ENCODE results near the gene PAK3. TPM values are rescaled to one million over a fixed set of nuclear protein-coding genes. Genes with fewer than 3 reads are reported as not detected.

The PAK3 gene
- total RNA-seq, 2 experiments from 2014 or later: 1.4 to 2.0 TPM

DNA sequence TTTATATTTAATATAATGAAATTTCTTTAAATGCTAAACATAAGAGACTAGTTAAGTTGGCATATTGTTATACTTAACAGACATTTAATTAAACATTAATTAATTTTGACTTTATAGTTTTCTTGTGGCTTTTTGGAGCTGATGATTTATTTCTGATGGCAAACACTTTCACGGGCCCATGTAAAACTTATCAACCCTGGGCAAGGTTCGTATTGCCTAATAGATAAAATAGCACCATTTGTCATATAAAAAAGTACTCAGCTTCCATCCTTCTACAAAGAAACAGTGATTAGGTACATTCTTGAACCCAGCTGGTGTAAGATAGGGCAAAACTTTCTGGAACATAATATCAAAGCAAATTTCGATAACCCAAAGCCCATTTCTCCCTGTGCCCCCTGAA is 63.2 kb downstream of the PAK3 start:
- DNase-seq: no peak
- Mint-ChIP-seq H3K9me3 (peaks cover 2% of the 10 kb centered on the region), H3K27me3 (no peaks in the 10 kb centered on the region), H3K36me3 (ENCODE audit: low read depth) (no peaks in the 10 kb centered on the region), H3K4me3 (no peak overlapping the region), H3K4me1 (no peaks in the 10 kb centered on the region), H3K27ac (no peak overlapping the region)
- ChIA-PET CTCF (no interaction called here), POLR2A (no interaction called here)

DNA sequence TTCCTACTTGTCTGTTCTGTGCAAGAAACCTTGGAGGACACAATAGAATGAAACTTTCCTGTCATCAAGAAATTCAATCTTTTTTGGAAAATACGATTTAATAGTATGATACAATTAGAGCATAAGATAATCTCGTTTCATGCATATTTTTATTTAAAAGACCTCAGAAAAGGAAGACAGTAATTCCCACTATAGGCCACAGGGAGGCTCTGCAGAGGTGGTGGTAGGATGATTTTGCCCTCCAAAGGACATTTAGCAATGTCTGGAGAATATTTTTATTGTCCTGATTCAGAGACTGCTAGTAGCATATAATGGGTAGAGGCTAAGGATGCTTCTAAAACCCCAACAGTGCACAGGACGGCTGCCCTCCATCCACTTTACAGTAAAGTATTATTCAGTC is 68.7 kb downstream of the PAK3 start:
- H3K9me3 Mint-ChIP-seq: peaks cover 2% of the 10 kb centered on the region
- ChIA-PET CTCF (no interaction called here), POLR2A (no interaction called here)
- H3K27ac Mint-ChIP-seq: no peak overlapping the region
- no peak overlapping the region for H3K4me3 Mint-ChIP-seq
- H3K36me3 Mint-ChIP-seq (ENCODE audit: low read depth): no peaks in the 10 kb centered on the region
- H3K4me1 Mint-ChIP-seq: peaks cover 14% of the 10 kb centered on the region
- no peak for DNase-seq
- H3K27me3 Mint-ChIP-seq: no peaks in the 10 kb centered on the region

DNA sequence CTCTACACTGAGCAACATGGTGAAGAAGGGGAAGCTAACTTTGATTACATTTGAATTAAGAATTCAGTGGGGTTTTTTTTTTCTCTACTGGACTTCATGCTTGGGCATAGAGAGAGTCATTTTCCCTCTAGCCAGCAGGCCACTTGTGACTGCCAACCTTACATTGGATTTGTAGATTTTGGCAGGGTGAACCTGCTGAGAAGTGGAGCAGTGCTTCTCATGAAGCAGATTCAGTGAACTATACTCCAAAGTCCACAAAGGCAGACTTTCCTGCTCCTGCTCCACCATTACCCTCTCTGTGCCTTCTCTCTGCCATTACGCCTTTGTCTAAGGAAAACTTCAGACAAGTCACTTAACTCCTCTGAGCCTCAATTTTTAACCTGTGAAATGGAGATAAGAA is 69.9 kb downstream of the PAK3 start:
- no peak overlapping the region for H3K27ac Mint-ChIP-seq
- no peaks in the 10 kb centered on the region for H3K36me3 Mint-ChIP-seq (ENCODE audit: low read depth)
- H3K27me3 Mint-ChIP-seq: no peaks in the 10 kb centered on the region
- H3K4me1 Mint-ChIP-seq: peaks cover 16% of the 10 kb centered on the region
- no peak overlapping the region for H3K4me3 Mint-ChIP-seq
- ChIA-PET CTCF (interaction anchor here (1.2 kb wide), 1 partner anchor 66 kb away, joined by 5 read pairs; no protein-coding TSS in a partner anchor), POLR2A (no interaction called here)
- H3K9me3 Mint-ChIP-seq: peaks cover 2% of the 10 kb centered on the region
- no peak for DNase-seq

- peaks cover 16% of the 10 kb centered on the region for H3K4me1 Mint-ChIP-seq
- POLR2A ChIA-PET: no interaction called here
- no peak overlapping the region for H3K27ac Mint-ChIP-seq
- H3K4me3 Mint-ChIP-seq: no peak overlapping the region
- H3K27me3 Mint-ChIP-seq: no peaks in the 10 kb centered on the region
- H3K36me3 Mint-ChIP-seq (ENCODE audit: low read depth): no peaks in the 10 kb centered on the region
- no peaks in the 10 kb centered on the region for H3K9me3 Mint-ChIP-seq
- CTCF ChIA-PET: no interaction called here
- no peak for DNase-seq
Observed at GRCh38 chrX:111167334-111167733, 71.3 kb downstream of the PAK3 start.

DNA sequence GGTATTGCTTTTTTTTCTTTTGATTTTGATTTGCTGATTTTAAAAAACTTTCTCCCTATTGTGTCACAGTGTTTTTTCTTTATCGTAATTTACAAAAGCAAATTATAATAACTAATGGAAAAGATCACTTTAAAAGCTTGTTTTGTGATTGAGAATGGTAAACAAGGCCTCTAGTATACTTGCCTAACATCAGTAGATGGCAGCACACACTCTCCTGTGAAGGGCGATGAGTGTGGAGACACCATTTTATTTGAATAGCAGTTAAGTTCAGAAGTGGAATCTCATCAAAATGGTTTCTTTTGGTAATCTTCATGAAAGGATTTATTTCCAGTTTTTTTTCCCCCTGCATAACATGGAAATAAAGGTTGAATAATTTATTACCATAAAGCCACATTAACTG is 72.3 kb downstream of the PAK3 start:
- H3K4me3 Mint-ChIP-seq: no peak overlapping the region
- H3K27me3 Mint-ChIP-seq: no peaks in the 10 kb centered on the region
- no peak for DNase-seq
- no peaks in the 10 kb centered on the region for H3K36me3 Mint-ChIP-seq (ENCODE audit: low read depth)
- ChIA-PET POLR2A (no interaction called here), CTCF (interaction anchor here (0.6 to 0.8 kb wide), 4 partner anchors 9 to 880 kb away, joined by 3 read pairs; no protein-coding TSS in a partner anchor)
- no peaks in the 10 kb centered on the region for H3K9me3 Mint-ChIP-seq
- H3K4me1 Mint-ChIP-seq: peaks cover 16% of the 10 kb centered on the region
- H3K27ac Mint-ChIP-seq: no peak overlapping the region

DNA sequence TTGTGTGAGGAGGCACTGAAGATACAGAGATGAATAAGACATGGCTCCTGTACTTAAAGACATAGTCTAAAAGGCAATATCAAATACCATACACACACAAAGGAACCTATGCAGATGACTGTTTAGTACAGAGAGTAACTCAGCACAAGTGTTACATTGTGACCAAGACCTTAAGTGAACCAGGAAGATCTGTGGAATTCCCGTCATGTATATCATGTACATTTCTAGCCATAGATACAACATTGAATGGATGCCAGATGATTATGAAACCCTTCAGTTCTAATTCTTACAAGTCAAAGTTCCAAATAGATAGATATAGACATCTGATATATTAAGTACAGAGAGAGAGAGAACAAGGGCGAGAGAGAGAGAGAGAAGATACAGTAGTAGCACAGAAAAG is 73.2 kb downstream of the PAK3 start:
- H3K36me3 Mint-ChIP-seq (ENCODE audit: low read depth): no peaks in the 10 kb centered on the region
- POLR2A ChIA-PET: no interaction called here

GRCh38 chrX:111170017-111170416 is 74.0 kb downstream of the PAK3 start:
- no peak overlapping the region for H3K4me3 Mint-ChIP-seq
- H3K9me3 Mint-ChIP-seq: no peaks in the 10 kb centered on the region
- H3K4me1 Mint-ChIP-seq: peaks cover 16% of the 10 kb centered on the region
- no peak overlapping the region for H3K27ac Mint-ChIP-seq
- no peaks in the 10 kb centered on the region for H3K36me3 Mint-ChIP-seq (ENCODE audit: low read depth)
- ChIA-PET CTCF (no interaction called here), POLR2A (no interaction called here)
- H3K27me3 Mint-ChIP-seq: no peaks in the 10 kb centered on the region
- no peak for DNase-seq

More for the DNA sequence above, 73.2 kb downstream of the PAK3 start:
- peaks cover 16% of the 10 kb centered on the region for H3K4me1 Mint-ChIP-seq
- H3K4me3 Mint-ChIP-seq: no peak overlapping the region
- CTCF ChIA-PET: interaction anchor here (0.6 kb wide), 1 partner anchor 879 kb away, joined by 3 read pairs; no protein-coding TSS in a partner anchor
- no peak overlapping the region for H3K27ac Mint-ChIP-seq
- no peaks in the 10 kb centered on the region for H3K9me3 Mint-ChIP-seq
- no peaks in the 10 kb centered on the region for H3K27me3 Mint-ChIP-seq
- no peak for DNase-seq

DNA sequence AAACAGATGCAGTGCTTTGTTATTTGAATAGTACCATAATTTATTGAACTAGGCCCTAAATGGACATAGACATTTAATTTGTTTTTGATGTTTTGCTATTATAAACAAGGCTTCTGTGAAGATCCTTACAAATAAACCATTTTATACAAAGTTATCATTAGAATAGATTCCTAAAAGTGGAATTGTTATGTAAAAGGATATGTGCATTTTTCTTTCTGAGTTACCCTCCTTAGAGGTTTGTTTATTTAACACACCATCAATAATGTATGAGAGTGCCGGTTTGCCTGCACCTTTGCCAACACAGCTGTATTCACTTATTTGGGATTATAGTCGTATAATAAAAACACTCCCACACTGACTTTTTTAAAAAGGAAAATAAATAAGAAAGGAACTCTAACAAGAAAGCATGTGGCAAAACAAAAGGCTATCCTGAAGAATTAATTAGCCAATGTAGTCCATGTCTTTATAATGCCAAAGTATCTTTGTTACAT is 84.8 kb downstream of the PAK3 start:
- no peak overlapping the region for H3K4me3 Mint-ChIP-seq
- no peak overlapping the region for H3K27ac Mint-ChIP-seq
- no peaks in the 10 kb centered on the region for H3K9me3 Mint-ChIP-seq
- H3K27me3 Mint-ChIP-seq: no peaks in the 10 kb centered on the region
- ChIA-PET POLR2A (no interaction called here), CTCF (no interaction called here)
- no peaks in the 10 kb centered on the region for H3K36me3 Mint-ChIP-seq (ENCODE audit: low read depth)
- no peak for DNase-seq
- no peaks in the 10 kb centered on the region for H3K4me1 Mint-ChIP-seq

DNA sequence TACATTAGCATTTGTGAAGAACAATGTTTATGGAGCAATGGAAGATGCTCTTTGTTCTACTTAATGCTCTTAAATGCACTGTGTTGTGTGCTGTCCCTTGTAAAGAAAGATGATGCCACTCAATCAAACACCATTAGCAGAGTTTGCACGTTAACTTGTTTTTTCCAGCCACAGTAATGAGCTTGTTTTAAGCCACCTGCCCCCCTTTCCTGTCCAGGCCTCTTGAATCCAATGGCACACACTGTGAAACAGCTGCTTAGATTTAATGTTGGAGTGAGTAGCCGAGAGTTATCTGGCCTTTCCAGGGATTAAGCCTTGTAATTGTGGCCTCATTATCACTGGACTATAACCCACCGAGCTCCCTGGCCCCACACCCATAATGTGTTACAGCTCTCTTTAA is 86.0 kb downstream of the PAK3 start:
- POLR2A ChIA-PET: no interaction called here
- no peaks in the 10 kb centered on the region for H3K4me1 Mint-ChIP-seq
- no peak for DNase-seq
- no peak overlapping the region for H3K27ac Mint-ChIP-seq
- CTCF ChIA-PET: no interaction called here
- no peaks in the 10 kb centered on the region for H3K9me3 Mint-ChIP-seq
- H3K27me3 Mint-ChIP-seq: no peaks in the 10 kb centered on the region
- no peak overlapping the region for H3K4me3 Mint-ChIP-seq
- no peaks in the 10 kb centered on the region for H3K36me3 Mint-ChIP-seq (ENCODE audit: low read depth)

GRCh38 chrX:111182997-111183396 is 87.0 kb downstream of the PAK3 start:
- POLR2A ChIA-PET: no interaction called here
- Mint-ChIP-seq H3K9me3 (no peaks in the 10 kb centered on the region), H3K4me1 (no peaks in the 10 kb centered on the region), H3K27me3 (no peaks in the 10 kb centered on the region), H3K36me3 (ENCODE audit: low read depth) (no peaks in the 10 kb centered on the region), H3K27ac (no peak overlapping the region), H3K4me3 (no peak overlapping the region)
- no peak for DNase-seq
- CTCF ChIA-PET: no interaction called here

DNA sequence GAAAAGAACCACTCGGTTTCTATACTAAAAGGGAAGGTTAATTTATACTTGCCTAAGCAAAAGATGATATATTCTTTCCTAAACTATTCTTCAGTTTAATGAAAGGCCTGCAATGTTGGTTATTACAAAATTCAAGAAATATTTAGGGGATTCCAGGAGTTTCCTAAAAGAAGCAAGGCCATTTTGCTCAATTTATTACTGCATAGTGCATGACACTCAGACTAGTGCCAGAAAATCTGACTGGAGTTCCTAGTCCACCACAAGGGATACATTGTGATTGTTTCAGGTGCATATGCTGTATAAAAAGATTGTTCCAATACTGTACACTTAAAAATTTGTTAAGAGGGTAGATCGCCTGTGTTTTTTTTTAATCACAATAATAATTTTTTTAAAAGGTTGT is 95.6 kb downstream of the PAK3 start:
- Mint-ChIP-seq H3K4me1 (peaks cover 2% of the 10 kb centered on the region), H3K4me3 (no peak overlapping the region)

GRCh38 chrX:111199505-111199904 is 103.5 kb downstream of the PAK3 start:
- Mint-ChIP-seq H3K9me3 (no peaks in the 10 kb centered on the region), H3K36me3 (ENCODE audit: low read depth) (no peaks in the 10 kb centered on the region), H3K4me3 (no peak overlapping the region), H3K27me3 (no peaks in the 10 kb centered on the region), H3K4me1 (peaks cover 2% of the 10 kb centered on the region), H3K27ac (no peak overlapping the region)
- ChIA-PET POLR2A (no interaction called here), CTCF (no interaction called here)
- no peak for DNase-seq

More for the DNA sequence above, 95.6 kb downstream of the PAK3 start:
- CTCF ChIA-PET: no interaction called here
- Mint-ChIP-seq H3K27ac (no peak overlapping the region), H3K27me3 (no peaks in the 10 kb centered on the region), H3K36me3 (ENCODE audit: low read depth) (no peaks in the 10 kb centered on the region), H3K9me3 (no peaks in the 10 kb centered on the region)
- DNase-seq: no peak
- POLR2A ChIA-PET: no interaction called here

DNA sequence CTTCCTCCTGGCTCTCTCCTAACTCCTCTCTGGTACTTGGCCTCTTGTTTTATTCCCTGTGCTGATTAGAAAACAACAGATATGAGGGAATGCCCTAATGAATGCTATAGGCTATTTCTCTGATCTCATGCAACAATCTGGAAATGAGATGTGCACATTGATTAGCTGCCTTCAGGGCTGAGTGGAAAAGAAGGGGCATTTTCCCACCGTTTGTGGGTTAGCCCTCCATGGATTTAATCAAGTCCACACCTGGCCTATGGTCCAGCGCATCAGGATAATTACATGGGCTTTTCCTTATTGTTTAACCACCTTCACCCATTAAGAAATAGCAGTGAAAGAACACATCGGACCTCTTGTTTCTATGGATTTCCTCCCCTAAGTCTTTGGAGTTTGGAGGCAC is 104.3 kb downstream of the PAK3 start:
- CTCF ChIA-PET: no interaction called here
- H3K27me3 Mint-ChIP-seq: no peaks in the 10 kb centered on the region
- H3K4me1 Mint-ChIP-seq: no peaks in the 10 kb centered on the region
- POLR2A ChIA-PET: no interaction called here
- no peaks in the 10 kb centered on the region for H3K36me3 Mint-ChIP-seq (ENCODE audit: low read depth)
- H3K4me3 Mint-ChIP-seq: no peak overlapping the region
- H3K27ac Mint-ChIP-seq: no peak overlapping the region
- no peak for DNase-seq
- H3K9me3 Mint-ChIP-seq: no peaks in the 10 kb centered on the region

- no peaks in the 10 kb centered on the region for H3K4me1 Mint-ChIP-seq
- ChIA-PET POLR2A (no interaction called here), CTCF (no interaction called here)
- no peaks in the 10 kb centered on the region for H3K27me3 Mint-ChIP-seq
- no peak overlapping the region for H3K27ac Mint-ChIP-seq
- DNase-seq: no peak
- no peak overlapping the region for H3K4me3 Mint-ChIP-seq
- H3K36me3 Mint-ChIP-seq (ENCODE audit: low read depth): no peaks in the 10 kb centered on the region
- H3K9me3 Mint-ChIP-seq: no peaks in the 10 kb centered on the region
Observed at GRCh38 chrX:111207851-111208250, 111.9 kb downstream of the PAK3 start.
